HepG2 (cell line): ENCODE results near the gene RBPJ.

Source experiments
- KLF12 ChIP-seq: sonication (generic); formaldehyde crosslinking; IDR thresholded peaks from 2 replicates; pipeline ENCODE4 v1.4.0; 2020; ENCODE audit warnings: missing genetic modification reagents, borderline replicate concordance
- MEF2D ChIP-seq: sonication (generic); formaldehyde crosslinking; IDR thresholded peaks from 2 replicates; pipeline ENCODE4 v1.5.1; 2020; ENCODE audit warnings: mild to moderate bottlenecking, missing genetic modification reagents
- TAF1 ChIP-seq: sonication (generic); formaldehyde crosslinking; IDR thresholded peaks from 2 replicates; pipeline ENCODE4 v1.4.0; 2020; ENCODE audit warnings: missing genetic modification reagents

GRCh38 chr4:26454961-26455360 is 134.1 kb downstream of the RBPJ start:
- TF ChIP-seq KLF12 (CRISPR knock-in tag) (no peak), MEF2D (CRISPR knock-in tag) (no peak), TAF1 (CRISPR knock-in tag) (no peak)
